NT2/D1 (cell line): Measurements from ENCODE around the gene AP1AR.

Experiments used
- SUZ12 ChIP-seq: IDR thresholded peaks from 2 replicates; pipeline ENCODE4 v1.6.1; 2011; ENCODE audit not compliant: insufficient read length, insufficient read depth; ENCODE audit errors: extremely low read depth
- YY1 ChIP-seq: IDR thresholded peaks from 2 replicates; pipeline ENCODE4 v1.6.1; 2011; ENCODE audit not compliant: insufficient read length, insufficient read depth
- ZNF274 ChIP-seq: IDR thresholded peaks from 2 replicates; pipeline ENCODE4 v1.6.1; 2011; ENCODE audit warnings: mild to moderate bottlenecking, low read depth, low read length

- TF ChIP-seq SUZ12: no peak
- no peak for TF ChIP-seq YY1
- TF ChIP-seq ZNF274: no peak
Observed at GRCh38 chr4:112199041-112199440, 32.5 kb upstream of the AP1AR start.
